Suppressor macrophage treated with lipopolysaccharide for 4 hours (primary cell): ENCODE measurements around the gene ZPLD1.

Source experiments
- DNase-seq: peaks from one replicate; pipeline ENCODE4 v3.0.0-alpha.2; 2020

The ZPLD1 gene

GRCh38 chr3:102470066-102470465, 35.3 kb downstream of the ZPLD1 start:
- no peak for DNase-seq

GRCh38 chr3:102471001-102471400, 36.2 kb downstream of the ZPLD1 start:
- no peak for DNase-seq

GRCh38 chr3:102471491-102471890, 36.7 kb downstream of the ZPLD1 start:
- DNase-seq, result no peak

- no peak for DNase-seq
Measured at GRCh38 chr3:102473648-102474047, 38.8 kb downstream of the ZPLD1 start.

- no peak for DNase-seq
Measured at GRCh38 chr3:102474207-102474606, 39.4 kb downstream of the ZPLD1 start.

GRCh38 chr3:102476198-102476597, 41.4 kb downstream of the ZPLD1 start:
- no peak for DNase-seq

GRCh38 chr3:102478160-102478559, 43.3 kb downstream of the ZPLD1 start:
- DNase-seq, result no peak

- no peak for DNase-seq
Measured at GRCh38 chr3:102480139-102480538, 45.3 kb downstream of the ZPLD1 start.

- DNase-seq, result no peak
Measured at GRCh38 chr3:102481050-102481449, 46.2 kb downstream of the ZPLD1 start.

GRCh38 chr3:102483556-102483955, 48.7 kb downstream of the ZPLD1 start:
- DNase-seq, result no peak

- DNase-seq, result no peak
Measured at GRCh38 chr3:102484363-102484762, 49.5 kb downstream of the ZPLD1 start.

GRCh38 chr3:102485701-102486100, 50.9 kb downstream of the ZPLD1 start:
- no peak for DNase-seq

- DNase-seq, result no peak
Measured at GRCh38 chr3:102488331-102488730, 53.5 kb downstream of the ZPLD1 start.

- no peak for DNase-seq
Measured at GRCh38 chr3:102492300-102492699, 57.5 kb downstream of the ZPLD1 start.

- DNase-seq, result no peak
Measured at GRCh38 chr3:102497571-102497970, 62.8 kb downstream of the ZPLD1 start.

GRCh38 chr3:102505542-102505941, 70.7 kb downstream of the ZPLD1 start:
- DNase-seq, result no peak

GRCh38 chr3:102510663-102511062, 75.8 kb downstream of the ZPLD1 start:
- no peak for DNase-seq

GRCh38 chr3:102511168-102511567, 76.4 kb downstream of the ZPLD1 start:
- DNase-seq, result no peak

GRCh38 chr3:102511639-102512038, 76.8 kb downstream of the ZPLD1 start:
- peak; percentile 12 for DNase-seq

- DNase-seq, result peak; percentile 6
Measured at GRCh38 chr3:102512734-102513504, 78.1 kb downstream of the ZPLD1 start.

GRCh38 chr3:102514241-102514640, 79.4 kb downstream of the ZPLD1 start:
- DNase-seq, result no peak

- DNase-seq, result no peak
Measured at GRCh38 chr3:102521246-102521645, 86.4 kb downstream of the ZPLD1 start.

- DNase-seq, result peak; percentile 12
Measured at GRCh38 chr3:102525624-102526023, 90.8 kb downstream of the ZPLD1 start.

GRCh38 chr3:102526865-102527264, 92.0 kb downstream of the ZPLD1 start:
- no peak for DNase-seq

- DNase-seq, result no peak
Measured at GRCh38 chr3:102528727-102529126, 93.9 kb downstream of the ZPLD1 start.
